Stimulated activated CD4-positive, alpha-beta T cell treated with anti-CD3 and anti-CD28 coated beads, Interleukin-1b, Interleukin-23, amount 100 ng/mL, for 1 hour (primary cell): ENCODE results near the gene NOL11.
"Not testable (repeated sequence)": the region's sequence is repeated elsewhere in the genome, so short reads cannot be mapped to it uniquely, and the experiment has no call there.

ENCODE experiments used
- DNase-seq, 2 donors: peaks; one replicate each; pipeline ENCODE4 v3.0.0-alpha.2; 2020; ENCODE audit warnings: low read depth in 2 of 2

NOL11 gene

GRCh38 chr17:67717624-67718324, at the start of gene NOL11:
TSS of gene NOL11 (plus strand) at chr17:67717936. CDS start at chr17:67717948, 12 bp downstream.
- DNase-seq: peak; percentile 97 to 98

DNA sequence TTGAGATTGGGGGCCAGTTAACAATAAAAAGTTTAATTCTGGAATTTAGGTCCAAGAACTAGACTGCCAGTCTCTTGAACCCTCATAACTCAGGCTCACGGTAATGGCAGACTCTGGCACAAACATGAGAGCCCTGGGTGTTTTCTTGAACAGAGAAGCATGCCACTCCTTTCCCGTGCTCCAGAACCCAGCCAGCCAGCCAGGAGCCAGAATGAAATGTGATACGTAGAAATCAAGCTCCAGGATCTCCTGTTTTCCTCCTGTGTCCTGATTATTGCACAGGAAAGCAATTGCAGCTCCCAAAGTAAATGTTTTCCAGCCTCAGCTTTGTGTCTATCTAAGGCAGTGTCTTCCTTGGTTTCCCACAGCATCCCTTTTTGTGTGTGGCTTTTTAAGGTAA, 46.2 kb upstream of the NOL11 start:
- DNase-seq: no peak

GRCh38 chr17:67672592-67673335, 45.0 kb upstream of the NOL11 start:
- no peak for DNase-seq

DNA sequence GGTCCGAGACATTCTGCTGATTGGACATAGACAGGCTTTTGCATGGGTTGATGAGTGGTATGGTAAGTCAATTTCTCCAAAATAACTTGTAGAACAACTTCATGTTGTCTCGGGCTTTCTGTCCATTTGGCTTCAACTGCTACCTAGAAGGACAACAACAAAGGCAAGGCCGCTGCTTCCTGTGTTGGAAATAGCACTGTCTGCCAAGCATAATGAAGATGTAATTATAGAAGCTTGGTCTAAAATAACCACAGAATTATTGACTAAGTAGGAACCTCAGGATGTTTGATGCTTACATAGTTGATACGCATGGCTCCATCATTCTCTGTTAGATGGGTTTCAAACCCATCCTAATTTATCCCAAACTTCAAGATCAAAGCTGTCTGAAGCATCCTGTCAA, 42.3 kb upstream of the NOL11 start:
- no peak for DNase-seq

GRCh38 chr17:67676305-67676704, 41.4 kb upstream of the NOL11 start:
- DNase-seq: no peak

DNA sequence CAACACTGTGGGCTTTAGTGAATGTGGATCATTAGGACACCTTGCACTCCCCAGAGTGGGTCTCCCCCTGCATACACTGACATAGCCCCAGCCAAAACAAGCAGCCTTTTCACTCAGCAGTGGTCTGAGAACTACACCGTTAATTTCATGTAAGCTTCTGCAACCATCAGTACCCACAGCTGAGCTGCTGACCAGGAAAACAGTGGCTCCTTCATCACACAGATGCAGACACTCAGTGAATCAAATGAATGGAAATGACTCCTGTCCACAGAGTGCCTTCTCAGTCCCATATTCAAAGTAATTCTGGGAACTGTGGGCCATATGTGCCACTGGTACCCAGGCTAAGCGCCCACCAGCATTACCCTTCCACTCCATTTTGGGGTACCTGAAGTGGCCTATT, 39.3 kb upstream of the NOL11 start:
- no peak for DNase-seq

DNA sequence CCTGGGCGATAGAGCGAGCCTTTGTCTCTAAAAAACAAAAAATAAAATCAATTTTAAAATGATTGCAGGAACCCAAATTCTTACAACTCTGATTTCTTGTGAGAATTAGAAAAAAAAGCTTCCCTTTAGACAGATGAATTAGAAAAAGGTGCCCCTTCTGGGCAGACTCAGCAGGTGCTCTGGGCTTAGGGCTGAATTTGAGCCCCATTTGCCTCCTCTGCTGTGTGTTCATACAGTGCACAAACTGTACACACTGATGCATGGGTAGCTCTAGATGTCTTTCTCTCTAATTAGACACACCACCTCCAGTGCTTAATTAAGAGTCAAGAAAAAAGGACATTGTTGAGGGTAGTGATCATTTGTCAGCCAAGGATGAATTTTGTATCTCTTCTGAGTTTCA, 38.5 kb upstream of the NOL11 start:
- DNase-seq: no peak

DNA sequence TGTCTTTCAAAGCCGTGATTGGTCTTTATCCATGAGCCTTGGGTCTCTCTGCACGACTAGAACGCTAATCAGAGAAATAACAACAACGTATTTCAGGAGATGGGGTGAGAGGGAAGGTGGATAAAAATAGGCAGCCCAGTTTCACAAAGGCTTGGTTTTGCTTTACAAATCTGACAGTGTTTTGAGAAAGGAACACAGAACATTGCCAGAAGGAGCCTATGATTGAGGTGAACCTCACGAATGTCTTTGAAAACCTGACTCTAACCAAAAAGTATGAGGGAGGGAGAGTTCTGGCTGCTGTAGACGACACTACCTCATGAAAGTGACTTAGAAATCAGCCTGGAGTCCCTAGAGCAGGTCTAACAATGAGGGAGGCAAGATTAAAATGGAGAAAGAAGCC, 38.0 kb upstream of the NOL11 start:
- no peak for DNase-seq

DNA sequence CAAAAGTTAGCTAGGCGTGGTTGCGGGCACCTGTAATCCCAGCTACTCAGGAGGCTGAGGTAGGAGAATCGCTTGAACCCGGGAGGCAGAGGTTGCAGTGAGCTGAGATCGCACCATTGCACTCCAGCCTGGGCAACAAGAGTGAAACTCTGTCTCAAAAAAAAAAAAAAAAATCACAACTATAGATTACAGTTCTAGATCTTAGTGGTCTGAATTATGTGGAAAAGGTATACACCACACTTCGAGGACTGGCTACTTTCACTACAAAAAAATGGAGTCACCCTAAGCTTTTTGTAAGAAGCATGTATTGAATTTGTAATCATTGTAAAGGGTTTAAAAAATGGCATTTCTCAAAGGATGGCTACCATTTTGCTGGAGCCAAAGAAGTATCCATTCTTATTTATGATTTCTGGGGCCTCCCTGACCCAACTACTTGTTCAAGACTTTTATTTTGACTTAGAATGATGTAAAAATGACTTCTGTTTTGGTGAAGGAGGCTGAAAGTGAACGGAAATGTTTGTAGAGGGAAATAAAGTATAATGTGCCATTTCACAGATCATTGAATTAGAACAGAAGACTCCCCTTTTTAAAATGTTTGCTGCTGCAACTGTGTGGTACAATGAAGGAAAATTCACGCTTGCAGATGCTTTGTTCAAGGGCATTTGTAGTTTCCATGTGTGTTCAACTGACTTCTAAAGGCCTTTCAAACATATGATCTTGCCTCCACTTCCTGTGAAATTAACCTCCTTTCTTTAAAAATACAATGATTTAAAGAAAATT, 37.1 kb upstream of the NOL11 start:
- DNase-seq: no peak

- no peak for DNase-seq
These were observed 35.5 kb upstream of the NOL11 start for GRCh38 chr17:67682196-67682595.

GRCh38 chr17:67685351-67685750, 32.4 kb upstream of the NOL11 start:
- DNase-seq: no peak

- no peak for DNase-seq
These were observed 31.5 kb upstream of the NOL11 start for GRCh38 chr17:67686241-67686640.

DNA sequence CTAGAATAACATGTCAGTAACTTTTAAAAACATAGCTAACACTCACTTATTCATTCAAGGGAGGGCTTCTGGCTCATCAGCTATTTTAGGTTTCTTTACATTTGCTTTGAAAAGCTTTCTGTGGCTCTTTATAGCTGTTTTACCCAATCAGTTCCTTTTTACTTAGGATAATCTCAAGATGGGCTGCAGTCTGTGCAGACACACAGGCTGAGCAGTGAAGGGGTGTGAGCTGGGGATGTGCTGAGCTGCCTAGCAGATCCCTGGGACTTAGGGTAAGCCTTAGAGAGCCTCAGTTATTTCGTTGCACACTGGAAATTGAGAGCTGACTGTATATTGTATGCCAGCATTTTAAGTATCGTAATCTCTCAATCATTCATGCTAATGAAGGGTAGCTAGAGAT, 30.2 kb upstream of the NOL11 start:
- DNase-seq: no peak

- peak; percentile 9 to 20 for DNase-seq
These were observed 28.1 kb upstream of the NOL11 start for GRCh38 chr17:67689534-67690177.

DNA sequence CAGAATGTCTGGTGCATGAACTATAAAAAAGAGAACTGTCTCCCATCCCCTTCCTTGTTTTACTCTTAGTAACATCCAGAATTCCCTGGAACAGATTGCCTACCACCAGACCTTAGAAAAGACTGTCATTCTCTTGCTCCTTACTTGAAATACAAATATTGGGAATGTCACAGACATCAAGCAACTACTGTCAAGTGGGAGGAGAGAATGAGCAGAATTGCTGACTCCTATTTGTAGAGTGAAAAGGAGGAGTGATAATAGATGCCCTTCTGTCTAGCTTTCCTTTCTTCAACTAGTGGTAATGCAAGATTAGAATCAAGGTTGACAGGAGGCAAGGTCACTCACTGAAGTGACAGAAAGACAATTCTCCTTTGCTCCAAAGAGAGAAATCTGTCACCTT, 23.9 kb upstream of the NOL11 start:
- no peak for DNase-seq

- DNase-seq: no peak
These were observed 21.4 kb upstream of the NOL11 start for GRCh38 chr17:67696347-67696746.

DNA sequence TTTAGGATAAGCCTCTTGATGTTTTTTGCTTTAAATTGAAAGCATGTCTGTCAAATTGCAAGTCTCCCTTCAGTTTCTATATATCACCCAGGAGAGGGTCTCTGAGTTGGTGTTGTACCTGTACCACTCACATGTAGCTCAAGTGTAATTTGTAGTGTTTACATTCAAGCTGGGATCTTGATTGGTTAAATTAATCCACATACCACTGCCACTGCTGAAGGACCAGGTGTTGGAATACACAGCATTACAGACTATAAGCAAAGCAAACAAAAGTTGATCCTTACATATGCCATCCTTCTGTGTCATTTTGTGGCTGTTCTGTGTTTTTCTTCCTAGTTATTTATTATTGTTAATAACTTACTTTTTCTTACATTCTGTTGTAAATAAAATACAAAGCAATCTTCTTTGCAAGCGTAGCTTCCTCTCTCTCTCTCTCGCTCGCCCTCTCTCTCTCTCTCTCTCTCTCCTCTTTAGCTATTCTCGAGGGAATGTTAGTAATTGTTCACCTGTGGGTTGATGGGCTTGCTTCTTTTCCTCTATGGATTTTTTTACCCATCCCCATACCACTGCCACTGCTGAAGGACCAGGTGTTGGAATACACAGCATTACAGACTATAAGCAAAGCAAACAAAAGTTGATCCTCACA, 20.8 kb upstream of the NOL11 start:
- no peak for DNase-seq

- DNase-seq: no peak
These were observed 17.6 kb upstream of the NOL11 start for GRCh38 chr17:67700037-67700724.

GRCh38 chr17:67700725-67701119, 17.0 kb upstream of the NOL11 start:
- DNase-seq: no peak

DNA sequence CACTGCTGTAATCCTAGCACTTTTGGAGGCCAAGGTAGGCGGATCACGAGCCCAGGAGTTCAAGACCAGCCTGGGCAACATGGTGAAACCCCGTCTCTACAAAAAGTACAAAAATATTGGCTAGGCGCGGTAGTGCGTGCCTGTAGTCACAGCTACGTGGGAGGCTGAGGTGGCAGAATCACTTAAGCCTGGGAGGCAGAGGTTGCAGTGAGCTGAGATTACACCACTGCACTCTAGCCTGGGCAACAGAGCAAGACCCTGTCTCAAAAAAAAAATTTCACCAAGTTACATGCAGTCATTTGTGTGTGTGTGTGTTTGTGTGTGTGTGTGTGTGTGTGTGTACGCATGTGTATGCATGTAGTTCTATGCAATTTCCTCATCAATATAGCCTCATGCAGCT, 14.9 kb upstream of the NOL11 start:
- DNase-seq: not testable (repeated sequence)

DNA sequence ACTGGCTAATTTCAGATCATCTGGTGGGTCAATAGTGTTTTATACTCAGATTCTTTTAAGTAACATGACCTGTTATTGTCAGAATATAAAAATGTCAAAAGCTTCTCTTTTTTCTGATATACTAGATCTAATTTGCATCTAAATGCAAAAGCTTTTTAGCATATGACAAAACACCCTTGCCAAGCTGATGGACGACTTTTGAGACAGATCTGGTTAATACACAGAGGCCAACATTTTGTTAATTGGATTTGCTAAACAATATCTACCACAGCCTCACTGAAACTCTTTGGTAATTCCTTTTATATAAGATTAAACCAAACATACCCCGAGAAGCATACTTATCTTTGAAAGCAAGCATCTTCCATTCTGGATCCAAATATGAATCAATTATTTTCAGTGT, 10.3 kb upstream of the NOL11 start:
- DNase-seq: no peak
